HG02970 (cell line): ENCODE measurements around the gene SYNC.
"Not testable (repeated sequence)": the region's sequence is repeated elsewhere in the genome, so short reads cannot be mapped to it uniquely, and the experiment has no call there.

Experiments used
- ATAC-seq: cut with Tn5 transposase; IDR thresholded peaks from one replicate; pipeline ENCODE4 v1.9.1; 2021; ENCODE audit warnings: mild to moderate bottlenecking, moderate library complexity, moderate number of reproducible peaks; ENCODE audit not compliant: unreplicated experiment, low FRiP score

The SYNC gene

GRCh38 chr1:32647308-32648134 is 55.0 kb downstream of the SYNC start:
- ATAC-seq = no peak

DNA sequence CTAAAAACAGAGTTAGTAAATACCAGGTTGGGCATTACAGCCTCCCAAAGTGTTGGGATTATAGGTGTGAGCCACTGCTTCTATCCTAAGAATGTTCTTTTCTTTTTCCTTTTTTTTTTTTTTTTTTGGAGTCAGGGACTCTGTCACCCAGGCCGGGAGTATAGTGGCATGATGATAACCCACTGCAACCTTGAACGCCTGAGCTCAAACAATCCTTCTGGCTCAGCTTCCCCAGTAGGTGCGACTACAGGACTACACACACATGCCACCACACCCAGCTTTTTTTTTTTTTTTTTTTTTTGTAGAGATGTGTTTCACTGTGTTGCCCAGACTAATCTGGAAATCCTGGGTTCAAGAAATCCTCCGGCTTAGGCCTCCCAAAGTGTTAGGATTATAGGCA is 58.1 kb downstream of the SYNC start:
- ATAC-seq = no peak

DNA sequence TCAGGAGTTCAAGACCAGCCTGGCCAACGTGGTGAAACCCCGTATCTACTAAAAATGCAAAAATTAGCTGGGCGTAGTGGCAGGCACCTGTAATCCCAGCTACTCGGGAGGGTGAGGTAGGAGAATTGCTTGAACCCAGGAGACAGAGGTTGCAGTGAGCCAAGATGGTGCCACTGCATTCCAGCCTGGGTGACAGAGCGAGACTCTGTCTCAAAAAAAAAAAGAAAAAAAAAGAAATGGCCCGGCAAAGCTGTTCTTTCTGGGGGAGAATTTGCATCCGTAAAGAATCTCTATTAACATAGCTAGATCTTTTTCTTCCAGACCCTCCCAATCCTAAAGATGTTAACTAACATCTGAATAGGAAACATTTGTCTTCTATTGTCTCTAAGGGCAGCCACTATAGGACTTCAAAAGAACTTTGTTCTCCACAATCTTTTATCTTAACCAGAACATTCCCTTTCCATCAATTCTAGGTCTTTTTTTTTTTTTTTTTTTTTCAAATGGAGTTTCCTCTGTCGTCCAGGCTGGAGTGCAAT is 60.2 kb downstream of the SYNC start:
- not testable (repeated sequence) for ATAC-seq

DNA sequence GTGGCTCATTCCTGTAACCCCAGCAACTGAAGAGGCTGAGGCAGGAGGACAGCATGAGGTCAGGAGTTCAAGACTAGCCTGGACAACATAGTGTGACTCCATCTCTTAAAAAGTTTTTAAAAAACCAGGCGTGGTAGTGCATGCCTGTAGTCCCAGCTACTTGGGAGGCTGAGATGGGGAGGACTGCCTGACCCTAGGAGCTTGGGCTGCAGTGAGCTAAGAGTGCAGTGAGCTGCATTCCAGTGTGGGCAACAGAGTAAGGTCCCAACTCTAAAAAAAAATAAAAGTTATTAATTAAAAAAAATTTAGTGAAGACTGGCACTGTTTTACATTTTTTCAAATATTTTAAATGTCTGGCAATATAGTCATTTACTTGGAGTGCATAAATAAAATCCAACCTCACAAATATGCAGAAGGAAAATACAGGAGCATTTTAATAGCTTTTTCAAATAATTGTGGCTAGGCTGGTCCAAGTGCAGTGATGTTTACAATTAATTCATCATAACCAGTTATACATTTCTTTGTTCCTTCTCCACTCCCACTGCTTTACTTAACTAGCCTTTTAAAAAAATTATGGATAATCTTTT is 63.0 kb downstream of the SYNC start:
- no peak for ATAC-seq

GRCh38 chr1:32636914-32637645 is 65.5 kb downstream of the SYNC start:
- ATAC-seq = no peak

DNA sequence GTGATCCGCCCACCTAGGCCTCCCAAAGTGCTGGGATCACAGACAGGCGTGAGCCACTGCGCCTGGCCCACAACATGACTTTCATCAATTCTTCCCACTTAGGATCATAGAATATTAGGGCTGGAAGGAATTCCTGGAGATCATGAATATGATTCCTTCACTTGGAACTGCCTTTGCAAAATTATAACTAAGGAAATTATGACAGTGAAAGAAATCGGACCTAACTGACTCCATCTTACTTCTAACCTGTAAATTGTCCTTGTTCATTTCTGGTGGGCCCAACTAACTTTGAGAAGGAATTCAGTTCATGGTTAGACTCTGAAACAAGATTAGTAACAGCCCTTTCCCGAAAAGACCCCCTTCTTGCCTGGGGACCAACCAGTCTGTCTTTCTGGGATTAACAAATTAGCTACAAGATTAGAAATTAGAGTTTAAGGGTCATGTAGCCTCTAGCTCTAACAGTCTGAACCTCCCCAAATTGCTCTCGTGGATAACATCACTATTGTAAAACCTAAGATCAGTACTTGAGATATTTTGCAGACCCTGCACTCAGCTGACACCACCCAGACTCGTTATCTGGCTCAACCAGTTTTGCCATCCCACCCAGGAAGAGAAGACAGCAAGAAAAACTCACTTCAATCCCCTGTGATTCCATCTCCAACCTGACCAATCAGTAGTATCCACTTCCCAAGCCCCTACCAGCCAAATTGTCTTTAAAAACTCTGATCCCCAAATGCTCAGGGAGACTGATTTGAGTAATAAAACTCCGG is 66.9 kb downstream of the SYNC start:
- no peak for ATAC-seq

DNA sequence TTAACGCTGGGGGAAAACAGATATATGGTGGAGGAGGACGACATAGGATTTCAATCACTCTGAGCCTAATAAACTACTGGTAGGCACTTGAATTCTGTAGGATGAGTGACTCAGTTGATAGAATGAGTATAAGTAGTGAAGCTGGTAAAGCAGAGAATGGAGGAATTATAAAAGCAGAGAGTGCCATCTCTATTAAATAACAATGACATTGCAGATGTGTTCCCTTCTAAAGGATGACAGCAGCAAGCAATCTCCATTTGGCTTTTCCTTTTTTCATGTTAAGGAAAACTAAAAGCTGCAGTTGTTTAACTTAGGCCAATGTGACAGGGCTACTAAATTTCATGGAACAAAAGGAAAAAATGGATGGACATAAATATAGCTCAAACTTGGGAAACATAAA is 69.7 kb downstream of the SYNC start:
- no peak for ATAC-seq

GRCh38 chr1:32630173-32630572 is 72.4 kb downstream of the SYNC start:
- ATAC-seq = not testable (repeated sequence)
